Ovary (tissue), 9 donors: ENCODE measurements around the gene CYGB. TPM values are rescaled to one million over a fixed set of nuclear protein-coding genes. Genes with fewer than 3 reads are reported as not detected.
"Not testable (repeated sequence)": the region's sequence is repeated elsewhere in the genome, so short reads cannot be mapped to it uniquely, and the experiment has no call there.

ENCODE experiments used
- DNase-seq, 5 donors: peaks; one replicate each; pipeline ENCODE4 v3.0.0-alpha.2; 2019 to 2020
- H3K27ac ChIP-seq, 2 donors: fragments of 200-600 bp; one replicate each; pipeline versions ENCODE4 v1.5.1 to v1.8.0; 2019 to 2022
- H3K27me3 ChIP-seq: fragments of 200-600 bp; one replicate; pipeline ENCODE4 v1.8.0; 2022
- H3K36me3 ChIP-seq: fragments of 200-600 bp; sonication (generic); one replicate; pipeline ENCODE4 v1.5.1; 2019
- H3K4me1 ChIP-seq: one replicate; pipeline ENCODE4 v1.8.1; 2013; ENCODE audit warnings: mild to moderate bottlenecking, moderate library complexity; ENCODE audit not compliant: insufficient read depth
- H3K4me3 ChIP-seq: fragments of 200-600 bp; sonication (generic); one replicate; pipeline ENCODE4 v1.5.1; 2017
- H3K9me3 ChIP-seq, 2 donors: fragments of 200-600 bp in 1 of 2; sonication (generic) in 1 of 2; one replicate each; pipeline versions ENCODE4 v1.5.1 to v1.8.1; 2013 to 2019; ENCODE audit warnings: mild to moderate bottlenecking in 1 of 2, moderate library complexity in 1 of 2
- EP300 ChIP-seq: sonication (generic); formaldehyde crosslinking; IDR thresholded peaks from one replicate; pipeline ENCODE4 v1.6.1; 2017; ENCODE audit warnings: antibody characterized with exemption
- POLR2A ChIP-seq: fragments of 450-650 bp; IDR thresholded peaks from one replicate; pipeline ENCODE4 v1.6.1; 2017; ENCODE audit warnings: antibody characterized with exemption, mild to moderate bottlenecking, moderate library complexity
- WGBS, 3 donors: extraction: QIAGEN DNeasy Blood & Tissue Kit in 1 of 3; methylation state at CpG; one replicate each; pipeline versions ENCODE4 v1.1.5 to v1.1.7; 2013 to 2017; 5-methylcytosine and 5-hydroxymethylcytosine counted together
- intact Hi-C, 4 donors: fragments of 100-400 bp; cut with DNase I; formaldehyde crosslinking; loops; one replicate each; pipeline versions ENCODE4 v1.11.0 to v1.15.1; 2022 to 2023
- polyA plus RNA-seq, 2 donors: library from polyadenylated mRNA; stranded (reverse); fragments of 200-250 nt in 1 of 2; fragments of 350-450 nt in 1 of 2; fragmentation: Illumina TruSeq in 1 of 2; extraction: RNeasy Lipid Tissue Mini Kit (QIAGEN cat#74804) in 1 of 2; gene quantifications; one replicate each; pipeline ENCODE4 v1.2.3, GENCODE V29; 2013 to 2014
- total RNA-seq, 7 donors: library from RNA; depleted of rRNA in 2 of 7; stranded (reverse); fragments of >200 nt in 2 of 7; fragmentation: NEBNext Ultra II Directional in 3 of 7; extraction: Animal tissue kit (Norgen Biotek cat#: 25700) in 3 of 7; gene quantifications; one replicate each; pipeline versions ENCODE4 v1.1.0 to v1.2.4, GENCODE V29; 2016 to 2023
- TF ChIP-seq, protein P1 (sequence below), 3 donors: fragments of 450-650 bp in 2 of 3; fragments of 200-600 bp in 1 of 3; IDR thresholded peaks; one replicate each; pipeline versions ENCODE4 v1.5.1 to v1.8.0; 2016 to 2022; ENCODE audit warnings: antibody characterized with exemption in 3 of 3, mild to moderate bottlenecking in 1 of 3
- donor health status: DM: no; HTN: no; CAD: no; lungs with moderate emphysema.
- donor health status: DM: no; HTN: no; CAD: no.
- donor health status: Bipolar disorder and iron deficiency.
- donor health status: DM: yes; HTN: yes; CAD: no.
- donor health status: DM: no; HTN: no; CAD: no.
- donor health status: DM: yes; HTN: yes; CAD: no.

CYGB gene
- total and polyA plus RNA-seq, 9 donors: 3.9 to 35.7 (median 8.1) TPM

DNA sequence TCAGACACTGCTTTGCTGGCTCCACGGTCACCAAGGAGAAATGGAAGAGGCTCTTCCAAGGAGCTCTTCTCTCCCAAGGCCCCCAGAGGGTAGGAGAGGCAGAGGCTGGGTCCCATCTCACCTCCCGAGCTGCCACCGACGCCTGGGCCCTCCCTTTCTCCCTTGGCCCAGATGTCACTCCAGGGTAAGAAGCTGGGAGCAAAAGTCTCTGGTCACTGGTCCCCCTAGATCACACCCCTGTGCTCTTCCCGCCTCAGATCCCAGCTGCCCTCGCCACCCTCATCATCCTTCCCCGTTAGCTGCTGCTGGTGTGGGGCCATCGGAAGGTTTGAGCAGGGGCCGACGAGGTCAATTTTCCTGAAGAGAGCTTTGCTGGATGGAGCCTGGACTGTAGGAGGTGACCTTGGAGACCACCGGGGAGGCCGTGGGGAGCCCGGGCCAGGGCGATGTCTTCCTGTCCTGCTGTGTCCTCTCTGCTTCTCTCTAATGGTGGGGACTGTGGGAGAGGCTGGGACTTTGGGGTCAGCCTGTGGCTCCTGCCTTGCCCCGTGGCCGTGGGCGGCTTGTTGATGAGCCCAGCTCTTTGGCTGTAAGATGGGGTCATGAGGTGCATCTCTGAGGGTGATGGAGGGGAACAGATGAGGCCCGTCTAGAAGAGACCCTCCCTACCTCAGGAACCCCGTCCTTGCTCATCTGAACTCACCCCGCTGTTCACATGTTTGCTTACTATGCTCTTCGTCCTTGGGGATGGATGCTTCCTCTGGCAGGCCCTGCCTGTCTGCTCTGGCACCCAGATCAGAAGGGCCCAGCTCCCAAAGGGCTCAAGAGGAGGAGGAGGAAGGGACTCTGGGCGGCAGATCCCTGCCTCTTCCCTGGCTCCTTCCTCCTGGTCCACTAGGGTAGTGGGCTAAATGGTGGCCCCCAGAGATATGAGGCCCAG lies 24.9 kb downstream of the CYGB start:
- Histone ChIP-seq H3K36me3 (no peaks in the 10 kb centered on the region), H3K27ac (no peak overlapping the region), H3K4me3 (no peak overlapping the region), H3K9me3 (no peaks in the 10 kb centered on the region), H3K4me1 (no peaks in the 10 kb centered on the region), H3K27me3 (no peaks in the 10 kb centered on the region)
- WGBS, 3 donors: 74 to 83% (median 76%) methylated on average over 22 of the region's 22 CpGs
- TF ChIP-seq EP300 (no peak), POLR2A (no peak)
- TF ChIP-seq, protein P1, sequence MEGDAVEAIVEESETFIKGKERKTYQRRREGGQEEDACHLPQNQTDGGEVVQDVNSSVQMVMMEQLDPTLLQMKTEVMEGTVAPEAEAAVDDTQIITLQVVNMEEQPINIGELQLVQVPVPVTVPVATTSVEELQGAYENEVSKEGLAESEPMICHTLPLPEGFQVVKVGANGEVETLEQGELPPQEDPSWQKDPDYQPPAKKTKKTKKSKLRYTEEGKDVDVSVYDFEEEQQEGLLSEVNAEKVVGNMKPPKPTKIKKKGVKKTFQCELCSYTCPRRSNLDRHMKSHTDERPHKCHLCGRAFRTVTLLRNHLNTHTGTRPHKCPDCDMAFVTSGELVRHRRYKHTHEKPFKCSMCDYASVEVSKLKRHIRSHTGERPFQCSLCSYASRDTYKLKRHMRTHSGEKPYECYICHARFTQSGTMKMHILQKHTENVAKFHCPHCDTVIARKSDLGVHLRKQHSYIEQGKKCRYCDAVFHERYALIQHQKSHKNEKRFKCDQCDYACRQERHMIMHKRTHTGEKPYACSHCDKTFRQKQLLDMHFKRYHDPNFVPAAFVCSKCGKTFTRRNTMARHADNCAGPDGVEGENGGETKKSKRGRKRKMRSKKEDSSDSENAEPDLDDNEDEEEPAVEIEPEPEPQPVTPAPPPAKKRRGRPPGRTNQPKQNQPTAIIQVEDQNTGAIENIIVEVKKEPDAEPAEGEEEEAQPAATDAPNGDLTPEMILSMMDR (IDR thresholded peaks at IDR 0.05): no peak
- no peak for DNase-seq
- intact Hi-C loops: no loop called here

DNA sequence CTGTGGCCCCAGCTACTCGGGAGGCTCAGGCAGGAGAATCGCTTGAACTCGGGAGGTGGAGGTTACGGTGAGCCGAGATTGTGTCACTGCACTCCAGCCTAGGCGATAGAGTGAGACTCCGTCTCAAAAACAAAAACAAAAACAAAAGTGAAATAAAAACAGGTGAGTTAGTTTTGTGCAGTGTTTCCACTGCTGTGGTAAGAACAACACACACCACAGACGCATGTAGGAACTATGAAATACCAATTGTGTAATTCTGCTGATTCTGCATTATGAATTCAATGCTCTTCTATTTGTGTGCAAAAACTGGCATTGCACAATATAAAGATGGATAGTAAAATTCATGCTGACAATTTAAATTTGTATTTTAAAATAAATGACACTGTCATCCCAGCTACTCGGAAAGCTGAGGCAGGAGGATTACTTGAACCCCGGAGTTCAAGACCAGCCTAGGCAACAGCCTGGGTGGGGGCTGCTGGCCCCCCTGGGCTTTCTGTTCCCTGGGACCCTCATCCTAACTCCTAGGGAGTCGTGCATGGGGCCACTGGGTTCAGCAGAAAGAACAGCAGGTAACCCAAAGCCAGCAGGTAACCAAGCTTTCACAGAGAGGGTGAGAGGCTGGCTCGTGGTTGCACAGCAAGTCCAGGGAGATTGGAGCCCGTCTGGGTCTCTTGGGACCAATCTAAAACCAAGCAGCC lies 25.7 kb downstream of the CYGB start:
- no peak for DNase-seq

DNA sequence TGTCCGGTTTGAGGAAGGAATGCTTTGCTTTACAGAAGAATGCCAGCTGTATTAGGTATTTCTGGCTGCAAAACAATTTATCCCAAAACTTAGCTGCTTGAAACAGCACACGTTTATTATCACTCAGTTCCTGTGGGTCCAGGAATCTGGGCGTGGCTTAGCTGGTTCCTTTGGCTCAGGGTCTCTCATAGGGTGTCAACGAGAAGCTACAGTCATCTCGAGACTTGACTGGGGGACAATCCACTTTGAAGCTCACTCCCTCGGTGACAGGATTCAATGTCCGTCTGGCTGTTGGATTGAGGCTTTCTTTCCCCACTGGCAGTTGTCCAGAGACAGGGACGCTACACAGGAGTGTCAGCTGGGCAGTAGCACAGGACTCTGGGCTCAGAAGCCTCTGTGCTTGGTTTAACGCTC lies 26.7 kb downstream of the CYGB start:
- H3K27me3 ChIP-seq: no peaks in the 10 kb centered on the region
- WGBS, 3 donors: 9 to 23% (median 13%) methylated on average over 9 of the region's 9 CpGs
- TF ChIP-seq EP300: no peak
- H3K4me3 ChIP-seq: no peak overlapping the region
- H3K9me3 ChIP-seq: no peaks in the 10 kb centered on the region
- DNase-seq: no peak
- intact Hi-C loops: no loop called here
- no peaks in the 10 kb centered on the region for H3K36me3 ChIP-seq
- no peaks in the 10 kb centered on the region for H3K4me1 ChIP-seq
- no peak overlapping the region for H3K27ac ChIP-seq

More for the DNA sequence above, 25.7 kb downstream of the CYGB start:
- H3K27me3 ChIP-seq: no peaks in the 10 kb centered on the region
- no peak overlapping the region for H3K4me3 ChIP-seq
- 81 to 85% (median 84%) methylated on average over 13 of the region's 13 CpGs for WGBS, 3 donors
- H3K4me1 ChIP-seq: no peaks in the 10 kb centered on the region
- H3K36me3 ChIP-seq: no peaks in the 10 kb centered on the region
- TF ChIP-seq, protein P1 (IDR thresholded peaks at IDR 0.05): no peak
- TF ChIP-seq POLR2A (no peak), EP300 (no peak)
- no peaks in the 10 kb centered on the region for H3K9me3 ChIP-seq
- intact Hi-C loops: no loop called here
- H3K27ac ChIP-seq: no peak overlapping the region

DNA sequence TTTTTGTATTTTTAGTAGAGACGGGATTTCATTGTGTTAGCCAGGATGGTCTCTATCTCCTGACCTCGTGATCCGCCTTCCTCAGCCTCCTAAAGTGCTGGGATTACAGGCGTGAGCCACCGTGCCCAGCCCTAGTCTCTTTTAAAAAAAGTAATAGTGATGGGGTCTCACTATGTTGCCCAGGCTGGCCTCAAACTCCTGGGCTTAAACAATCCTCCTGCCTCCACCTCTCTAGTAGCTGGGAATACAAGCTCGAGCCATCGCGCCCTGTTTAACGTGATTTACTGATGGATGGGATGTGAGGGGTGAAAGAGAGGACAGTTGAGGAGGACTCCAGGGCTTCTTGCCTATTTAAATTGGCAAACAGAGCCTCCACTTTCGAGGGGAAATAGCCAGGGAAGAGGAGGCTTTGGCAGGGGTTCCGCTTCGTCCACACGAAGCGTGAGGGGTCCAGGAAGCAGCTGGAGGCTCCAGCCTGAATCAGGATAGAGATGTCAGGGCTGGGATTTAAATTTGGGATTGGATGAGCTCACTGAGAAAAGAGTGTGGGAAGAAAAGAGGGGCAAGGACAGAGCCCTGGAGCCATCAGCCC lies 28.9 kb downstream of the CYGB start:
- intact Hi-C loops: loop anchor here in 2 of 4 donors (5.0 to 10.0 kb wide), 2 partner anchors 101 to 204 kb away; partner anchors contain the start of gene QRICH2 (in 1 of the 2)
- not testable (repeated sequence) for H3K9me3 ChIP-seq, H3K27me3 ChIP-seq, H3K4me3 ChIP-seq, H3K27ac ChIP-seq, H3K36me3 ChIP-seq, H3K4me1 ChIP-seq, DNase-seq
- WGBS, 3 donors: 57 to 63% (median 57%) methylated on average over 14 of the region's 14 CpGs
